Retina (tissue), 1 donor: Measurements from ENCODE around the gene ZBTB45.
A peak's percentile ranks its signal among the peaks of the same experiment; 100 is the strongest.
"Not testable (repeated sequence)": the region's sequence is repeated elsewhere in the genome, so short reads cannot be mapped to it uniquely, and the experiment has no call there.

Source experiments
- DNase-seq: peaks from one replicate; pipeline ENCODE4 v3.0.0-alpha.2; 2016

The ZBTB45 gene

DNA sequence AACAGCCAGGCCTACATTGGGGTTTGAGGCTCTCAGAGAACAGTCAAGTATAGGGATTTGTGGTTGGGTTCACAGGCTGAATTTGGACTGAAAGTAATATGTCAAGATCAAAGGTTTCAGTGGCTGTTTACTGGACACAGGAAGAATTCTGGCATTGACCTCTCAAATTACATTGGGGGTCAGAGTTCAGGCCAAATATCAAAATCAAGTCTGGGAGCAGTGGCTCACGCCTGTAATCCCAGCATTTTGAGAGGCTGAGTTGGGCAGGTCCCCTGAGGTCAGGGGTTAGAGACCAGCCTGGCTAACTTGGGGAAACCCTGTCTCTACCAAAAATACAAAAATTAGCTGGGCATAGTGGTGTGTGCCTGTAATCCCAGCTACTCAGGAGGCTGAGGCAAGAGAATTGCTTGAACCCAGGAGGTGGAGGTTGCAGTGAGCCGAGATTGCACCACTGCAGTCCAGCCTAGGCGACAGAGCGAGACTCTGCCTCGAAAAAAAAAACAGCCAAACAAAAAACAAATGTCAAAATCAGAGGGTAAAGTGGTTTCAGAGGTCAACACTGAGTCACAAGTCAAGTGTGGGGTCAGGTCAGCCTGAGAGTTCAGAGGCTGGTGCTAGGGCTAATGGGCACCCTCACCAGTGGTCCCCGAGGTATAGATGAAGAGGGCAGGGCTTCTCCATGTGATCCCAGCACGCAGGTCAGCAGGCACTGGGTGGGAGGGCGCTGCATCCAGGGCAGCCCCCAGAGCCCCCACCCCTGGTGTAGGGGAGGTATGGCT lies 9.3 kb downstream of the ZBTB45 start:
- DNase-seq, result no peak

GRCh38 chr19:58509731-58510083 lies 9.9 kb downstream of the ZBTB45 start:
- no peak for DNase-seq

DNA sequence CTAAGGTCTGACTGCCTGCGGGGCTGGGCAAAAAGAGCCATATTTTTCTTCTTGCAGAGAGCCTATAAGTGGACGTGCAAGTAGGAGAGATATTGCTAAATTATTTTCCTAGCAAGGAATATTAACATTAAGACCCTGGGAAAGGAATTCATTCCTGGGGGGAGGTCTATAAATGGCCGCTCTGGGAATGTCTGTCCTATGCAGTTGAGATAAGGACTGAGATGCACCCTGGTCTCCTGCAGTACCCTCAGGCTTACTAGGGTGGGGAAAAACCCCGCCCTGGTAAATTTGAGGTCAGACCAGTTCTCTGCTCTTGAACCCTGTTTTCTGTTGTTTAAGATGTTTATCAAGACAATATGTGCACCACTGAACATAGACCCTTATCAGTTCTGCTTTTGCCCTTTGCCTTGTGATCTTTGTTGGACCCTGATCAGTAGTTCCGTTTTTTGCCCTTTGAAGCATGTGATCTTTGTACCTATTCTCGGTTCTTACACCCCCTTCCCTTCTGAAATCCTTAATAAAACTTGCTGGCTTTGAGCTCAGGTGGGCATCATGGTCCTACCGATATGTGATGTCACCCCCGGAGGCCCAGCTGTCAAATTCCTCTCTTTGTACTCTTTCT lies 11.9 kb downstream of the ZBTB45 start:
- DNase-seq, result not testable (repeated sequence)

DNA sequence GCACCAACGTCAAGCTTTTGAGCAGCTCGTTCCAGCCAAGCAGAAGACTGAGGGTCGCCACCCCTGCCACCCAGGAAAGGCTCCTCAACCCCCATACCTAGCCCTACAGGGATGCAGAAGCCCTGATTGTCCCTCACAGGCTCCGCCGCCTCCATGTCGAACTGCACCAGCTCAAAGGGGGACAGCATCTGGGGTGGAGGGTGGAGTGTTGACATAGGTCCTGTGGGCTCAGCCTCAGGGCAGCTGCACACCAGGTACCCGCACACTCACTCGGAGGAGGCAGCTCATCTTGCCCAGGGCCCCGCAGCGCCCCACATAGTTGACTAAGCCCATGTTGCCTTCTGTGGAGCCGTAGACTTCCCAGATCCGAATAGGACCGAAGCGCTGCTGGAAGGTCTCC lies 19.4 kb downstream of the ZBTB45 start:
- DNase-seq, result no peak

- peak; percentile 94 for DNase-seq
Measured at GRCh38 chr19:58499021-58499927, 20.3 kb downstream of the ZBTB45 start.

DNA sequence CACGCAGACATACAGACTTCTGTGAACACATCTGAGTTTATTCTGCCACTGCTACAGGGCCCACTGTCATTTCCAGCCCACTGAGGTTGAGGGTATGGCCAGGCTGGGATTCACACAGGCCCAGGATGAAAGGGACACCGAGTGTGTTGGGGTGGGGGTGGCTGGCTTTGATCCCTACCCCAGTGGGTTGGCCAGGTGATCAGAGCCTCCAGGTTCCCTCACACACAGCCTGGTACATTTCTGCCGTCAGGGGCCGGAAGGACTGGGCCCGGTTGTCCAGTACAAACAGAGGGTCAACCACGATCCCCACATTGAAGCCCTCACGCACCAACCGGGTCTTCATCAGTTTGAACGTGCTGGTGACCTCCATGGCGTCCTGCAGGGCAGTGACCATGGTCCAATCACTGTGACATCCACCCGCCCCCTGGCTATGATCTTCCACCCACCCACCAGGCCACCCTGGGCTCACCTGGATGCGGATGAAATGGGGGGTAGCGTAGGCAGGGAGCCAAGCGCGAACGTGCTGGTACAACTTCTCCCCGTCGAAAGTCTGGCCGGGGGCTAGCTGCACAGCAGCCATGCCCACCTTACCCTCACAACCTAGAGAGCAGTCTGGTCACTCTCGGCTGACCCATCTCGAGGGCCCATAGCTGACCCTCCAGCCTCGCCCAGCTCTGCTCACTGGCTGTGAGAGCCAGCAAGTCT lies 21.1 kb downstream of the ZBTB45 start:
- no peak for DNase-seq

DNA sequence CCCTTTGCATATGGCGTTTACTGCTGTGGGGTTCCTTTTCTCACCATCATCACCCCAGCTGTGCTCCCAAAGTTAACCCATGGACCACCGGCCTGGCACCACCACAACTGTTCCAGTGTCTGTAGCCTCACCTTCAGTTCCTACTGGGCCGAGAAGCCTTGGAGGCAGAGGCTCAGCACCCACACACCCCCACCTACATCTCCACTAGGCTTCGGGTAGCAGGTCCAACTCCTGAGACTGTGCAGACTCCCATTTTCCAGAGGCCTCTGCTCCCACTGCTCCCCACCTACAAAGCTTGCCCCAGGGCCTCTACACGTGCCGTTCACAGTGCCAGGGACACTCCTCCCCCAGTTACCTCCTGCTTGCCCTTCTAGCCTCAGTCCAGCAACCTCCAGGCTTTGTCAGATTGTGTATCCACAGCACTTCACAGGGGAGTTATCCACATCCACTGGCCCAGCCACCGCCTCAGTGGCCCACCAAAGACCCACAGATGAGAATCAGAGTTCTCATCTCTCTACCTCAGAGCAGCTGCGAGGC lies 21.9 kb downstream of the ZBTB45 start:
- DNase-seq, result no peak

DNA sequence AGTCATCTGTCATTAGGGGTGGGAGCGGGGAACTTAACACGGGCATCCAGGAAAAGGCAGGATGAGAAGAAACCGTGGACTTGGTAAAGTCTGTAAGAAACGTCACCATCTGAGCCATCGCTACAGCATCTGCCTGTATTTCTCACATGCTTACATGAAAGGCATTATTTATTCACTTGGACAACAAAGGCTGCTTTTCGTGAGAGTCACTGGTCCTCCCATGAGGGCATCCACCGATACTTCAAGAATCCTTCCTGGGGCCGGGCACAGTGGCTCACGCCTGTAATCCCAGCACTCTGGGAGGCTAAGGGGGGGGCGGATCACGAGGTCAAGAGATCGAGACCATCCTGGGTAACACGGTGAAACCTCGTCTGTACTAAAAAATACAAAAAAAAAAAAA lies 27.3 kb downstream of the ZBTB45 start:
- no peak for DNase-seq

GRCh38 chr19:58491393-58491792 lies 28.2 kb downstream of the ZBTB45 start:
- DNase-seq, result no peak

DNA sequence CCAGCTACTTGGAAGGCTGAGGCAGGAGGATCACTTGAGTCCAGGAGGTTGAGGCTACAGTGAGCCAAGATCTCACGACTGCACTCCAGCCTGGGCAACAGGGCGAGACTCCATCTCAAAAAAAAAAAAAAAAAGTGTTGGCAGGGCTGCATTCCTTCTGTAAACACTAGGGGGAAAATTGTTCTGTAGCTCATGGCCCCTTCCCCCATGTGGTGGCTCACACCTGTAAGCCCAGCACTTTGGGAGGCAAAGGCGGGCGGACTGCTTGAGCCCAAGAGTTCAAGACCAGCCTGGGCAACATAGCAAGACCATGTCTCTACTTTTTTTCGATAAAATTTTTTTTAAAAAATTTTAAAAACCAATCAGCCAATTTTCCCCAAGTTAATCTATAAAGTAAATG lies 35.3 kb downstream of the ZBTB45 start:
- not testable (repeated sequence) for DNase-seq

DNA sequence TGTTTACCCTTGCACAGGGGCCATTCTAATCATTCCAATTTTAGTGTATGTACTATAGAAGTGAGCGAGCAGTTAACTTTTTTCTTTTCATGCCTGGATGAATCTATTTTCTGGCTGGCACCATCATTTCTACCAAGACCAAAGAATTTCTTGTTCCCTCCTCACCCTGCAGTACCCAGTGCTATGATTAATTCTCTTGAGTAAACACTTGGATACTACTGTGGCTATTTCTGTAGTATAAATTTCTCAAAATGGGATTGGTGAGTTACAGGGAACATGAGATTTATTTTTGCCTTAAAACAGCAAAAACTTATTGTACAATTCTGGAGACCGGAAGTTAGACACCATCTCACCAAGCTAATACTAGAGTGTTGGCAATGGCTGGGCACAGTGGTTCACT lies 35.8 kb downstream of the ZBTB45 start:
- DNase-seq, result no peak

GRCh38 chr19:58482372-58482771 lies 37.2 kb downstream of the ZBTB45 start:
- DNase-seq, result no peak

DNA sequence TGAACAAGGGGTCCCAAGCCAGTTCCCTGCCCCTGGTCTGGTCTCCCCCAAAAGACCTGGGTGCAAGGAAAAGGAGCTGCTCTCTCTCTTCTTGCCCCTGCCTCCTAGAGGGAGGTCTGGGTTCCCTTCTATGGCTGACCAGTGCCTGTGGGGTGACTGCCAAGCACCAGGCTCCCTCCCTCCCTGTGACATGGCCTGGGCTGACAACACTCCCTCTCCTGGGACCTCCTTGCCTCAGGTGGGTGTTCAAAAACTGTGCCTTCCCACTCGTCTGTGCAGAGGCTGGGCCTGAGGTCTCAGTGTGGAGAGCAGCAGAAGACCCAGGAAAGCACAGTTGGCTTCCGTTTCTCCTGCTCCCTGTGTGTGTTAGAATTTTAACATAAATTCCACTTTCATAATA lies 38.8 kb downstream of the ZBTB45 start:
- DNase-seq, result no peak

DNA sequence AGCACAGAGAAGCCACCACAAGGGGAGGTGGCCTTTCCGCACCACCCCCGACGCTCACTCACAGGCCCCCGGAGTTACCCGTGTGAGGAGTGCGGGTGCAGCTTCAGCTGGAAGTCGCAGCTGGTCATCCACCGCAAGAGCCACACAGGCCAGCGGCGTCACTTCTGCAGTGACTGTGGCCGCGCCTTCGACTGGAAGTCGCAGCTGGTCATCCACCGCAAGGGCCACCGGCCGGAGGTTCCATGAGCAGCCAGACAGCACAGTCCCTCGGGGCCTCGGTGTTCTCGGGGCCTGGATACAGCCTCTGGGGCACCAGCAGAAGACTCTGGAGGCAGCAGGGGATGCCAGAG lies 39.2 kb downstream of the ZBTB45 start:
- no peak for DNase-seq

GRCh38 chr19:58479736-58480480 lies 39.7 kb downstream of the ZBTB45 start:
- DNase-seq, result no peak

GRCh38 chr19:58479303-58479702 lies 40.3 kb downstream of the ZBTB45 start:
- no peak for DNase-seq

- no peak for DNase-seq
Measured at GRCh38 chr19:58477871-58478270, 41.7 kb downstream of the ZBTB45 start.

DNA sequence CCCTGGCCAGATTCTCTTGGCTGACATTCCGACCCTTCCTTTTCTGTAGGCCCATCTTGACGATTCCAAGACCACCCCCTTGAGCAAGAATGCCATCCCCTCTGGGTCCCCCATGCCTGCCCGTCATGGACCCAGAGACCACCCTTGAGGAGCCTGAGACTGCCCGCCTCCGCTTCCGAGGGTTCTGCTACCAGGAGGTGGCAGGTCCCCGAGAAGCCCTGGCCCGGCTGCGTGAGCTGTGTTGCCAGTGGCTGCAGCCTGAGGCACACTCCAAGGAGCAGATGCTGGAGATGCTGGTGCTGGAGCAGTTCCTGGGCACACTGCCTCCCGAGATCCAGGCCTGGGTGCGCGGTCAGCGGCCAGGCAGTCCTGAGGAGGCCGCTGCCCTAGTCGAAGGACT lies 42.5 kb downstream of the ZBTB45 start:
- no peak for DNase-seq

DNA sequence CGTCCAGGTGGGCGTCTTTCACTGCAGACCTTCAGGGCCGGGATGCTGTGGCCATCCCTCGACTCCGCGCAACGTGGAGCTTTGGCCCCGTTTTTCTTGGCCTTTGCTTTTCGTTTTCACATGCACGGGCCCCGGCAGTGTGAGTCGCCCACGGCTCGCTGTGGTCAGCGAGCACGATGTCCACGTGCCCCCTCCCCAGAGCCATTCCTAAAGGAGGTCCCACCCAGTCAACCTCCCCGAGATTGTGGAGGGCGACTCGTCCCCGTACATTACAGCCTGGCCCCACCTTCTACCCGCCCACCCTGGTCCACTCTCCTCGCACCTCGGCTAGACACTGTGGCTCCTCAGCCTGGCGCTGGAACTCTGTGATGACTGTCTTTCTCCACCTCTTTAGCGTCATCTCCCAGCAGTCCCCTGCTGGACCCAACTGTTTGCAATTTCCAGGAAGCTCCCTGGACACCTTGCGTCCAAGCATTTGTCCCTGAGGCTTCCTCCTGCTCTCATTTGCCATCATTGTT lies 43.1 kb downstream of the ZBTB45 start:
- no peak for DNase-seq

DNA sequence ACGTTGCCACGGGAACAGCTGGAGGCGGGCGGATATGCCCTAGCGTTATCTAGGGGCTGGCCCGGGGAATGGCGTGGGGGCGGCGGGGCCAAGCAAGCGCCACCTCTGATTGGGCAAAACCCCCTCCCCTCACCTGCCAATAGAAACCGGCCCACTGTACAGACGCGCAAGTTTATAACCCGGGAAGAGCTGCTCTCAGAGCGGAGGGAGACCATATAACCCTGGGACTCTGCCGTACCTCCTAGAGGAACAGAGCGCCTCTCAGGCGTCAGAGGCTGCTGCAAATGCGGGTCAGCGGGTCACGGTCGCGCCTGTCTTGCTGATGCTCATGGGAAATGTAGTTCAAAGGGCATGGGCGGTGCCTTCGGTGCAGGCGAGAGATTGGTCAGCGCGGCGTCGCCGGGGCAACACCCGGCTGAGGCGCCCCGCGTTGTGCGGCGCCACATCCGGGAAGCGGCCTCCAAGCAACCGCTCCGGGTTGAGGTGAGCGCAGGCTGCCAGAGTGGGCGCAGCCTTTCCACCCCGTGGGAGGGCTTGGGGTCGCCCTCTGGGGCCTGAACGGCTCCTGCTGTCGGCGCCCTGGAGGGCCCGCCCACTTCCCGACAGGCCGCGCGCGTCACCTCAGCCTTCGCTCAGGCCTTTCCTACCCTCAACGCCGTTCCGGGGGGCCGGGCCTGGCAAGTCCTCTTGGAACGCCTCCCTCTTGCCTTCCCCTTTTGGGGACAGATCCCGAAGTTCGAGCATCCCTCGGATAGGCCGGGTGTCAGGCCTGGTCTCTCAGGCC lies 43.7 kb downstream of the ZBTB45 start, which contains the start of gene ZNF446:
ZNF446 (plus strand) TSS at position 639 of the 784 bp plus-strand sequence. CDS start 867 bp downstream, outside the sequence.
- peak; percentile 99 for DNase-seq
